GM12874 (cell line): Measurements from ENCODE around the gene SNRNP25.

Source experiments
- TF ChIP-seq, protein P1 (sequence below): IDR thresholded peaks from 2 replicates; pipeline ENCODE4 v1.5.1; 2011; ENCODE audit warnings: low read depth, mild to moderate bottlenecking, control low read depth, low read length, moderate library complexity; ENCODE audit not compliant: insufficient read depth

SNRNP25 gene

DNA sequence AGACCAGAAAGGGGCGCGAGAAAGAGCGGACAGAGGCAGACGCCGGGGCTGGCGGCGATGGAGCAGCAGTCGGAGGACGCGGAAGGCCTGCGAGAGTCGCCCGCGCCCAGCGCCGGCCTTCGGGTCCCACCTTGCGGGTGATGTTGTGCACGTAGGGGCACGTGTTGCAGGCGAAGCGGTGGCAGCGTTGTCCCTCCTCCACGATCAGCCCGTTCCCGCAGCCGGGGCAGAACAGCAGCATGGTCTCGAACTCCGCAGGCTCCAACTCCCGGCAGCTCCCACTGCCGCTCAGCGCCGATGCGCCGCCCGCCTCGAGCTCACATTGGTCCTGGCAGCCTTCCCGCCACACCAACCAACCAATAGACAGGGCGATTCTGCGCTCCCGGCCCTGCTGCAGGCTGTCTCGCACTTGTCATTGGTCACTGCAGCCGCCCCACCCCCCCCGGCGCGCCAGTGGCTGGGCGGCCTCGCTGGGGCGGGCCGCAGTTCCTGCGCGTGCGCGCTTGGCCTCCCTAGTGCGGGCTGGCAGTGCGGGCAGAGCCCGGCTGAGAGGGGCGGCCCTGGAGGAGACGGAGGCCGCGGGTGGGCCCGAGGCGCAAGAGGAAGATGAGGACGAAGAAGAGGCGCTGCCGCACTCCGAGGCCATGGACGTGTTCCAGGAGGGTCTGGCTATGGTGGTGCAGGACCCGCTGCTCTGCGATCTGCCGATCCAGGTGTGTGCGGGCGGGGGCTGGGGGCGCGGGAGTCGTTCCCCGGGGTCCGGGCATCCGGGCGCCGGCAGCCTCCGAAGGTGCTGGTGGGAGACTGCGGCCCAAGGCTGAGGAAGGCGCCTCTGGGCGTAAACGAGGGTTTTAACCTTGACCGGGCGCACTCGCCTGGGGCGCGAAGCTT is at the start of gene SNRNP25, which contains the start of gene POLR3K:
Gene SNRNP25 (plus strand): TSS at position 483 of the 891 bp plus-strand sequence. CDS start 189 bp downstream, at position 672.
Gene POLR3K (minus strand): TSS at position 263 of the 891 bp plus-strand sequence. CDS start 22 bp downstream, at position 241.
- TF ChIP-seq, protein P1, sequence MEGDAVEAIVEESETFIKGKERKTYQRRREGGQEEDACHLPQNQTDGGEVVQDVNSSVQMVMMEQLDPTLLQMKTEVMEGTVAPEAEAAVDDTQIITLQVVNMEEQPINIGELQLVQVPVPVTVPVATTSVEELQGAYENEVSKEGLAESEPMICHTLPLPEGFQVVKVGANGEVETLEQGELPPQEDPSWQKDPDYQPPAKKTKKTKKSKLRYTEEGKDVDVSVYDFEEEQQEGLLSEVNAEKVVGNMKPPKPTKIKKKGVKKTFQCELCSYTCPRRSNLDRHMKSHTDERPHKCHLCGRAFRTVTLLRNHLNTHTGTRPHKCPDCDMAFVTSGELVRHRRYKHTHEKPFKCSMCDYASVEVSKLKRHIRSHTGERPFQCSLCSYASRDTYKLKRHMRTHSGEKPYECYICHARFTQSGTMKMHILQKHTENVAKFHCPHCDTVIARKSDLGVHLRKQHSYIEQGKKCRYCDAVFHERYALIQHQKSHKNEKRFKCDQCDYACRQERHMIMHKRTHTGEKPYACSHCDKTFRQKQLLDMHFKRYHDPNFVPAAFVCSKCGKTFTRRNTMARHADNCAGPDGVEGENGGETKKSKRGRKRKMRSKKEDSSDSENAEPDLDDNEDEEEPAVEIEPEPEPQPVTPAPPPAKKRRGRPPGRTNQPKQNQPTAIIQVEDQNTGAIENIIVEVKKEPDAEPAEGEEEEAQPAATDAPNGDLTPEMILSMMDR, result no peak

DNA sequence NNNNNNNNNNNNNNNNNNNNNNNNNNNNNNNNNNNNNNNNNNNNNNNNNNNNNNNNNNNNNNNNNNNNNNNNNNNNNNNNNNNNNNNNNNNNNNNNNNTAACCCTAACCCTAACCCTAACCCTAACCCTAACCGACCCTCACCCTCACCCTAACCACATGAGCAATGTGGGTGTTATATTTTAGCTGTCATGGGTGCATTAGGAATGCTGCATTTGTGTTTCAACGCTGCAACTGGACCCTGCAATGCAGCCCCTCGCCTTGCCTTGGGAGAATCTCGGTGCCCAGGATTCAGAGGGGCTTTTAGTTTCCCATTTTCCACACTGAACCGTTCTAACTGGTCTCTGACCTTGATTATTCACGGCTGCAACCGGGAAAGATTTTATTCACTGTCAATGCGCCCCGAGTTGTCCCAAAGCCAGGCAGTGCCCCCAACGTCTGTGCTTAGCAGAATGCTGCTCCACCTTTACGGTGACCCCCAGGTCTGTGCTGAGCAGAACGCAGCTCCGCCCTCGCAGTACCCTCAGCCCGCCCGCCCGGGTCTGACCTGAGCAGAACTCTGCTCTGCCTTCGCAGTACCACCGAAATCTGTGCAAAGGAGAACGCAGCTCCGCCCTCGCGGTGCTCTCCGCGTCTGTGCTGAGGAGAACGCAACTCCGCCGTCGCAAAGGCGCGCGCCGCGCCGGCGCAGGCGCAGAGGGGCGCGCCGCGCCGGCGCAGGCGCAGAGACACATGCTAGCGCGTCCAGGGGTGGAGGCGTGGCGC is 43.5 kb upstream of the SNRNP25 start:
- TF ChIP-seq, protein P1, result no peak

DNA sequence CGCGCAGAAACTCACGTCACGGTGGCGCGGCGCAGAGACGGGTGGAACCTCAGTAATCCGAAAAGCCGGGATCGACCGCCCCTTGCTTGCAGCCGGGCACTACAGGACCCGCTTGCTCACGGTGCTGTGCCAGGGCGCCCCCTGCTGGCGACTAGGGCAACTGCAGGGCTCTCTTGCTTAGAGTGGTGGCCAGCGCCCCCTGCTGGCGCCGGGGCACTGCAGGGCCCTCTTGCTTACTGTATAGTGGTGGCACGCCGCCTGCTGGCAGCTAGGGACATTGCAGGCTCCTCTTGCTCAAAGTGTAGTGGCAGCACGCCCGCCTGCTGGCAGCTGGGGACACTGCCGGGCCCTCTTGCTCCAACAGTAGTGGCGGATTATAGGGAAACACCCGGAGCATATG is 42.9 kb upstream of the SNRNP25 start:
- TF ChIP-seq, protein P1, result peak; percentile 67

DNA sequence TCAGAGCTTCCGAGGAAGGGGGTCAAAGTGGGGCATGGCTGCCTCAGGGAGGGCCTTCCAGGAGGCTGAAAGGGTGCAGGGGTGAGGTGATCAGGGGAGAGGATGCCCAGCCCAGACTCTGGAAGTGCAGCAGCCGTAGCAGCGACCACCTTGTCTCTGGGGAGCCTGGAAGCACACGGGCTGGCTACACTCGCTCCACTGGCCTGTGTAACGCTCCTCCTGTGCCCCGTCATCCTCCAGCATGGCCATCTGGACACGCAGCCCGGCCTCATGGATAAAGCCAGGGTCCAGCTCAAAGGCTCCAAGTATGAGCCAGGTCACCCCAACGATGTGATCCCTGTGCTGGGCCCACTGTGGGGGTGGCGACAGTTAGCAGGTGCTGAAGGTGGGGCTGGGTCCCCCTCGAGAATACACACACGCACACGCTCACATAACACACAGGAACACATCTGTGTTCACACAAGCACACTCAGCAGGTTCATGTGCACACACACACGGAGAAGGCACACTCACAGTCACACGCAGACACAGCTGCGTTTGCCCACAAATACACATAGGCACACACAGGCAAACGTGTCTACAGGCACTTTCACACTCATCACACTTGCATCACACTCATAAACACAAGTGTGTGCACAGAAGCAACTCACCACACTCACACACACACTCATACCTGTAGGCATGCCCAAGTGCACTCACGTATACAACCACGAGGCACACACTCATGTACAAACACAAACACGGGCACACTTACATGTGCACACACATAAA is 19.6 kb upstream of the SNRNP25 start:
- TF ChIP-seq, protein P1, result no peak

DNA sequence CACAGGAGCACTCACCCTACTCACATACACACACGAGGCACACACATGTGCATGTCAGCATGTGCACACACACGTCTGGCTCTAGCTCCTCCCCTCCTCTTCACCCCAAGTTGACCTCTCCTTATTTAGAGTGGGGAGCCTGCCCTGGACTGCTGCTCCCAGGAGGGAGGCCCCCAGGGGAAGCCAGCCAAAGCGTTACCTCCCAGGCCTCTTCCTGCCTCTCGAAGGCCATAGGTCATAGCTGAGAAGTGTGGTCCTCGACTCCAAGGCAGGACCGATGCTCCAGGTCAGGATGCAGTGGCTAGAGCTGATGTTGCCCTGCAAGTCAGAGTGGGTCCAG is 19.0 kb upstream of the SNRNP25 start:
- TF ChIP-seq, protein P1, result no peak

DNA sequence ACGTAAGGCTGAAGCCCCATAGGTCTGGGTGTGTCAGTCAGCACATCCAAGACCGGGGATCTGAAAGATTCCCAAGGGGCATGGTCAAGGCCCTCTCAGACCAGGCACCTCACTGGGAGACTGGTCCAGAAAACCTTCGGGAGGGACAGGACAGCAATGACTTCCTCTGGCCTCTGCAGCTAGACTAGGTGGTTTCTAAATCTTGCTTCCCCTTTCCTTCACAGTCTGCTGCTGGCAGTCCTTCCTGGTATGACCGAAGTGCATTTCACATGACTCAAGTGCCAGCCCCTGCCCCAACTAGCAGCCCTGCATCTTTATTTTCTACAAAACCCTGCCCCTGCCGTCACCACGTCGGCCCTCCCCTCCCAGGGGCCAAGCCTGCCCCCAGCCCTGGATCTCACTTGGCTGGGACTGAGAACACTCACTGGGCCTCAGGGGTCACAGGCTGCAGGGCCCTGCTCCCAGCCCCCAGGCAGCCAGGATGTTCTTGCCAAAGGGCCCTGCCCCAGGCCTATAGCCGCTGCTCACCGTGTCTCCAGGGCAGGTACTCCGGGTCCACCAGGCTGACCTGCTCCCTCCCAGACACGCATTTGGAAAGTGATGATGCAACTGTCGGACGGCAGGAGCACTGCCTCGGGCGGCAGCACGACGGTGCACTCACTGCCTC is 18.5 kb upstream of the SNRNP25 start:
- TF ChIP-seq, protein P1, result no peak
